ENCODE measurements around the gene ADARB2.
"Not testable (repeated sequence)": the region's sequence is repeated elsewhere in the genome, so short reads cannot be mapped to it uniquely, and the experiment has no call there.

ADARB2 gene

DNA sequence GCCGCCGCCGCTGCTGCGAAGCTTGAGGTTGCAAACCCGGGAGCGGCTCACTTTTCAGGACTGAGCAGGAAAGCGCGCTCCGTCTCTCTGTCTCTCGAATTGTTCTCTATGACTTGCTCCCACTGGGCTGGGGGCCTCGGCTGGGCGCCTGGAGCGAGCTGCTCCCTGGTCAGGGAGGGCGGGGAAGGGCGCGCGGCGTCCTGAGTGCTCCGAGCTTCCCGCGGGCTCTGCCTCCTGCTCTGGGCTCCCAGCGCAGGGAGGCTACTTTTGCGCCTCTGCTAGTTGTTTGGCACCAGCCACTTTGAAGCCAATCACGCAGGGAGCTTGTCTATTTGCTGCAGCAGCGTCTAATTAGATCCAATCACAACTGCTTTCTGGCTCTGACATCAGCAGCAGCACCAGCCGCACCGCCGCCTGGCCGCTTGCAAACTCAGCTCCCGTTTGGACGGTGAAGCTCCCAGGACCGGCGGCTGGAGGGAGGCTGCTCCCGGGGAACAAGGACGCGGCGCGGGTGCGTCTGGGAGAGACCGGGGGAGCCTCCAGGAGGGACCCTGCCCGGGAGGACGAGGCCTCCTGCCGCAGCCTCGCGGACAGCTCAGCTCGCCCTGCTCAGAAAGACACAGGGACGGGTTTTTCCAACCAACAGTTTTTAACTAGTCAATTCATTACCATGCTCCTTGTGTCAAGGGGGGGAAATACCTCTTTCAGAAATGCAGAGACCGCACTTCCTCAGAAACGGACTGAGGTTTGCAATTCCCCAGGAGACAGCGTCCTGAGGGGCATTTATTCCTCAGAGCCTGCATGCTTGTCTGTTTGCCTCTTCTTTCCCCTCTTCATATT, at the start of gene ADARB2:
TSS of gene ADARB2 (minus strand) at position 304 of the 840 bp plus-strand sequence.
- Histone ChIP-seq H3K9me3 (ENCODE audit: control insufficient read depth, insufficient read depth, low read length) (no peaks in the 10 kb centered on the region), H3K9ac (ENCODE audit: low read depth, low read length) (peak within 1 kb of the TSS; percentile 60), H3K36me3 (ENCODE audit: insufficient read depth, low read length) (no peaks in the 10 kb centered on the region), H3K4me1 (ENCODE audit: insufficient read depth, low read length) (peaks cover 5% of the 10 kb centered on the region; the same call in 1 of the 2 replicates)

DNA sequence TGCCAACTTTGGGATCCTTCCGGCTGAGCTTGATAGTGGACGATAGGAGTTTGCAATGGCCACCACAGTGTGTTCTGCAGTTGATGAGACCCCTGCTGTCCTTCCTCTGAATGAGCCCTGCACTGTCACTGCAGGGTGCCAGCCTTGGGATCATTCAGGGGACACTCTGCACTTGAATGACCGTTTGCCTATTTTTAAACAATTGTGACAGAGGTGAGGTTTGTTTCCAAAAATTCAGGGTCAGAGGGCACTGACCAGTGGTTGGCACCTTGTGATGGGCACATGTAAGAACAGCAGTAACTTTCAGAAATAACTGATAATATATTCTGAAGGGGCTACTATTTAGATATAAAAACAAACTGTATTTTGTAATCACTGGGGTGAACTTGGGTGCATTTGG, 48.5 kb upstream of the ADARB2 start:
- H3K9me3 ChIP-seq (ENCODE audit: control insufficient read depth, insufficient read depth, low read length): no peaks in the 10 kb centered on the region
- 0 out of 2 replicates have a peak, but pooled peaks cover 3% of the 10 kb centered on the region for H3K4me1 ChIP-seq (ENCODE audit: insufficient read depth, low read length)
- no peaks in the 10 kb centered on the region for H3K36me3 ChIP-seq (ENCODE audit: insufficient read depth, low read length)
- H3K9ac ChIP-seq (ENCODE audit: low read depth, low read length): no peak overlapping the region

DNA sequence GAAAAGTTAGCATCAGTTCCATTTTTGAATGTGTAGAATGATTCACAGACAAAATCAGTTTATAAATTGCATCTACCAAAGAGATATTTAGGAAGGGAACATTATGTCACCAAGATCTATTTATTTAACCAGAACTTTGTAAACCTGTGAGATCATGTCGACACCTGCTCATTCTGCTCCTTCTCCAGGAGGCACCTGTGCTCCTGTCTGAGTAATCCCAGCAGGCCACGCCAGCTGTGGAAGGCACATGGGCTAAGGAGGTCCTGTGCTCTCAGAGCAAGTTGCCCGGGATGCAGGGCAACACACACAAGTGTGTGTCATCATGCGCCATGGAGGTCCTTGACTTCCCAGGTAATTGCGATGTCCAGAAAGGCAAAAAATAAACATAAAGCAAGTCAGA, 45.5 kb upstream of the ADARB2 start:
- no peaks in the 10 kb centered on the region for H3K9me3 ChIP-seq (ENCODE audit: control insufficient read depth, insufficient read depth, low read length)
- no peaks in the 10 kb centered on the region for H3K36me3 ChIP-seq (ENCODE audit: insufficient read depth, low read length)
- H3K9ac ChIP-seq (ENCODE audit: low read depth, low read length): no peak overlapping the region
- 0 out of 2 replicates have a peak, but pooled peaks cover 3% of the 10 kb centered on the region for H3K4me1 ChIP-seq (ENCODE audit: insufficient read depth, low read length)

DNA sequence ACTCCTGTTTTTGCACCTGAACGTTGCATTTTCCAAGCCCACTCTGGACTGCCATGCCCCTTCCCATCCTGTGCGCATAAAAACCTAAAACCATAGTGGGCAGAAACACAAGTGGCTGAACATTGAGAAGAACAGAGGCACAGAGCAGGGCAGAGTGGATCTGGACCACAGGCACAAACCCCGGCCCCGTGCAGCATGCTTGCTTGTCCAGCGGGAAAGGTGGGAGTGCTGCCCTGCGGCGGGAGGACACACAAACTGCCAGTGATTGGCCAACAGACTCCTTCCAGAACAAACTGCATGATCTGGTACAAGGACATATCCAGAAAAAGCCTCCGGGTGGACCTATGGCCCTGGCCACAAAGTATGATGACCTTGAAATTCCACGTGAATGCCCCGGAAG, 42.5 kb upstream of the ADARB2 start:
- H3K9ac ChIP-seq (ENCODE audit: low read depth, low read length): no peak overlapping the region
- H3K4me1 ChIP-seq (ENCODE audit: insufficient read depth, low read length): peaks cover 6% of the 10 kb centered on the region; the same call in 1 of the 2 replicates
- no peaks in the 10 kb centered on the region for H3K9me3 ChIP-seq (ENCODE audit: control insufficient read depth, insufficient read depth, low read length)
- no peaks in the 10 kb centered on the region for H3K36me3 ChIP-seq (ENCODE audit: insufficient read depth, low read length)

DNA sequence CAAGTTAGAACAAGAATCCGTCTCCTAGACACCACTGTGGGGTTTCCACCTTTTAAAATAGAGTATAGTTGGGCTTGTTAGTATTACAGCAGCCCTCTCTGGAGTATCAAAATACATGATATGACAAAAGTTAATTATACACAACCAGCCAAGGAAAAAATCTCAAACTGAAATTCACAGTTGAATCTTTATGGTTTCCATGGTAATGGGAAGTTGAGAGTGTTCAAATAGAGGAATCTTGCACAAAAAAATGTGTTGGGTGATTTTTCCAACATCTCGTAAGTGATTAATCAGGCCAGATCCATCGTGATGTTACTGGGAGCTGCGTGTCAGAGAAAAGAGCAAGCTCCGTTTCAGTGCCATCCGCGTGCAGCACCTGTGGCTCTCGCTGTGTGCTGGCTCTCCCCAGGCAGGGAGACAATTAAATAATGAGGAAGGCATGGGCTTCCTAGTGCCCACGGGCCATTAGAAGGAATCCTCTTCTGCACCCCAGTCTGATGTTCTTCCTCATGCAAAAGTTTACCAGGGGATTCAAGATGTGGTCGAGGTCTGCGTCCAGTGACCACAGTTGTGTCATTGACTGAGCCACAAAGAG, 41.1 kb upstream of the ADARB2 start:
- Histone ChIP-seq H3K9ac (ENCODE audit: low read depth, low read length) (no peak overlapping the region), H3K4me1 (ENCODE audit: insufficient read depth, low read length) (peaks cover 6% of the 10 kb centered on the region; the same call in 1 of the 2 replicates), H3K36me3 (ENCODE audit: insufficient read depth, low read length) (no peaks in the 10 kb centered on the region), H3K9me3 (ENCODE audit: control insufficient read depth, insufficient read depth, low read length) (no peaks in the 10 kb centered on the region)

DNA sequence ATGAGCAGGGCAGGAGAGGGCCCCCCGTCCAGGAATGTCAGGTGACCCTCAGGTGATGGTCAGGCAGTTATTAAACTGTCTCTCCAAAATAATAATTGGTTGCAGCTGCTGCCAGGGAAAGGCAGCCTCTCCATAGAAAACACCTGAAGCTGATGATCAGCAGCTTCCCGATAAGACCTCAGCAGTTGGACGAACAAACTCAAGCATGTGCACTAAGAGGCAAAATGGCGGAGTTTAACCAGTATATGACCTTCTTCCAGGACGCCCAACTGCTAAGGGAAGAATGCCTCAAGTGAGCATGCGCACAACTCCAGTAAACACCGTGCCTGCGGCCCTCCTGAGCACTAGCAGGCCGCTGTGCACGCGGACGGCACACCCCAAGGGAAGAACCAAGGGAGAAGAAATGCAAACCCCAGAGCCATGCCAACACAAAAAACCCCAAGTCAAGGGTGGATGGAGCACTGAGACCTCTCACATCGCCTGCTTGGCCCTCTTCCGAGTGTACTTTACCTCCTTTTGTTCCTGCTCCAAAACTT, 38.9 kb upstream of the ADARB2 start:
- Histone ChIP-seq H3K9me3 (ENCODE audit: control insufficient read depth, insufficient read depth, low read length) (no peaks in the 10 kb centered on the region), H3K36me3 (ENCODE audit: insufficient read depth, low read length) (no peaks in the 10 kb centered on the region), H3K4me1 (ENCODE audit: insufficient read depth, low read length) (peaks cover 6% of the 10 kb centered on the region; the same call in 1 of the 2 replicates), H3K9ac (ENCODE audit: low read depth, low read length) (no peak overlapping the region)

DNA sequence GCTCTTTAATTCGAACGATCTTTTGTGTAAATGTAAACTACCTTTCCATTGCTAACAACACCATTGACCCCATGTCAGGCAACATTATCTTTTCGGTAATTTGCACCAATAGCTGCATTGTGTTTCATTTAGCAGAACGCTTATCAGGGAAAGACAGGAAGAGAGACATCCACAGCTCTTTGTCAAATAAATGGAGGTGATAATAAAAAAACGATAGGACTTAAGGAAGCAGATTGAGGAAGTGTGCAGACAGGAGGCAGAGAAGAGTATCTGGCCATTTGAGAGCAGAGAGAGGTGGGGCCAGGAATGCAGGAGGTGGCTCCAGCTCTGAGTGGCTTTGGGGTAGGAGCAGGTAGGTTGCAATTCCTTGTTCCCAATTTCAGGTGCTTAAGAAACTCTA, 37.5 kb upstream of the ADARB2 start:
- Histone ChIP-seq H3K9me3 (ENCODE audit: control insufficient read depth, insufficient read depth, low read length) (no peaks in the 10 kb centered on the region), H3K36me3 (ENCODE audit: insufficient read depth, low read length) (no peaks in the 10 kb centered on the region), H3K4me1 (ENCODE audit: insufficient read depth, low read length) (peaks cover 6% of the 10 kb centered on the region; the same call in 1 of the 2 replicates), H3K9ac (ENCODE audit: low read depth, low read length) (no peak overlapping the region)

DNA sequence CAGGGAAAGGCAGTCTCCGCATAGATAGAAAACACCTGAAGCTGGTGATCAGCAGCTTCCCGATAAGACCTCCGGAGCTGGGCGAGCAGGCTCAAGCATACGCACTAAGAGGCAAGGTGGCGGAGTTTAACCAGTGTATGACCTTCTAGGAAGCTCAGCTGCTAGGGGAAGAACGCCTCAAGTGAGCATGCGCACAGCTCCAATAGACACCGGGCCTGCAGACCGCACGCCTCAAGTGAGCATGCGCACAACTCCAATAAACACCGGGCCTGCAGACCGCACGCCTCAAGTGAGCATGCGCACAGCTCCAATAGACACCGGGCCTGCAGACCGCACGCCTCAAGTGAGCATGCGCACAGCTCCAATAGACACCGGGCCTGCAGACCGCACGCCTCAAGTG, 35.9 kb upstream of the ADARB2 start:
- not testable (repeated sequence) for H3K9me3 ChIP-seq (ENCODE audit: control insufficient read depth, insufficient read depth, low read length); H3K36me3 ChIP-seq (ENCODE audit: insufficient read depth, low read length)

DNA sequence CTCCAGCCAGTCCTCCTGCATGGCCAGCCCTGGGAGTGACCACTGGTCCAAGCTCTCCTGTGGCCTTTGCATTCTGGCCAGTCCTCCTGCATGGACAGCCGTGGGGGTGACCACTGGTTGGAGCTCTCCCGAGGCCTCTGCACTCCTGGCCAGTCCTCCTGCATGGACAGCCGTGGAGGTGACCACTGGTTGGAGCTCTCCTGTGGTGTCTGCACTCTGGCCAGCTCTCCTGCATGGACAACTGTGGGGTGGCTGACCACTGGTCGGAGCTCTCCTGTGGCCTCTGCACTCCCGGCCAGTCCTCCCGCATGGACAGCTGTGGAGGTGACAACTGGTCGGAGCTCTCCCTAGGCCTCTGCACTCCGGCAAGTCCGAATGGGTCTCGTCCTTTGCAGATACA, 28.7 kb upstream of the ADARB2 start:
- Histone ChIP-seq H3K9ac (ENCODE audit: low read depth, low read length) (no peak overlapping the region), H3K9me3 (ENCODE audit: control insufficient read depth, insufficient read depth, low read length) (no peaks in the 10 kb centered on the region), H3K36me3 (ENCODE audit: insufficient read depth, low read length) (no peaks in the 10 kb centered on the region), H3K4me1 (ENCODE audit: insufficient read depth, low read length) (no peaks in the 10 kb centered on the region)

More for the DNA sequence above, 35.9 kb upstream of the ADARB2 start:
- not testable (repeated sequence) for H3K4me1 ChIP-seq (ENCODE audit: insufficient read depth, low read length); H3K9ac ChIP-seq (ENCODE audit: low read depth, low read length)

DNA sequence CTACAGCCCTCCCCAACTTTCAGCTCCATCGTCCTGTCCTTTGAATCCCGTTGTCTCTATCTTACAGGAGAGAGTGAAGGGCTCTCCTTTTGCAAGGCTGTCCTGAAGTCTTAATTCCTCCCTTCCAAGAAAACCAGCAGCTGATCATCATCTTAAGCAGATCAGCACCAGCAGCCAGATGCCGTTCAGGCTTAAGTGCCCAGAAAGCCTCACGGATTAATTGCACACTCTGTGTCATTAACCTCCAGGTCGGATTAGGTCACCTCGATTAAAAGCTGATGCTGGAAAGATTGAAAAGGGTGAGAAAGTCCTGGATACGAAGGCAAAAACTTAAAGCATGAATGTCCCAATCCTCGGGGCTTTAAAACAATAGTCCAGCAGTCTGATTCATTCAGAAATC, 24.8 kb upstream of the ADARB2 start:
- H3K36me3 ChIP-seq (ENCODE audit: insufficient read depth, low read length): no peaks in the 10 kb centered on the region
- H3K9me3 ChIP-seq (ENCODE audit: control insufficient read depth, insufficient read depth, low read length): peaks cover 2% of the 10 kb centered on the region; the same call in 1 of the 2 replicates
- H3K9ac ChIP-seq (ENCODE audit: low read depth, low read length): no peak overlapping the region
- H3K4me1 ChIP-seq (ENCODE audit: insufficient read depth, low read length): no peaks in the 10 kb centered on the region

DNA sequence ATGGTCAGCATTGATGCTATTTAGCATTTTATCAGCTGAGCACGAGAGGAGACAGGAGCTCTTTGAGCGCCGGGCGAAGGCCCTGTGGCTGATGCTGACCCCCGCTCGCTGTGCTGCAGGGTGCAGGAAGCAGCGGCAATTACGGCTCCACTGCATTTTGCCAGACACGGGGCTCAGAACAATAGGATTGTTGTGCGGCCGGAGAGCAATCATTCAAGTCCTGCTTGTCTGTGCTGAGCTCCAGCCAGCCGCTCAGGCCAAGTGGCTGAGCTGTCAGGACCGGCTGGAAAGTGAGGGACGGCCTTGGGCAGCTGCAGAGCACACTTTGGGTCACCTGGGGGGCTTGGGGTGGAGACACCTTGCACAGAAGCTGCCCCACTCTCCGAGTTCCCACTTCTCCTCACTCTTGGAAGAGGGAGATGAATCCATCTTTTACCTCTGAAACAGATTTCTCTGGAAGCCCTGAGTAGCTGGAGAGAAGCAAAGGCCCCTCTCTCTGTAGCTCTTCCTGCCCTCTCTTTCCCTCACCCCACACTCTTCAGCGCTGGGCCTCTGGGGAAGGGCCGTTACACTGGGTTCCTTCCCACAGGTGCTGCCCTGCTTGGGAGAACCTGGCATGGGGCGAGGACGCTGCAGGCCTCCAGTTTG, 17.3 kb upstream of the ADARB2 start:
- H3K4me1 ChIP-seq (ENCODE audit: insufficient read depth, low read length): peaks cover 7% of the 10 kb centered on the region; the same call in 1 of the 2 replicates
- H3K9me3 ChIP-seq (ENCODE audit: control insufficient read depth, insufficient read depth, low read length): peaks cover 2% of the 10 kb centered on the region; the same call in 1 of the 2 replicates
- H3K9ac ChIP-seq (ENCODE audit: low read depth, low read length): no peak overlapping the region
- no peaks in the 10 kb centered on the region for H3K36me3 ChIP-seq (ENCODE audit: insufficient read depth, low read length)

DNA sequence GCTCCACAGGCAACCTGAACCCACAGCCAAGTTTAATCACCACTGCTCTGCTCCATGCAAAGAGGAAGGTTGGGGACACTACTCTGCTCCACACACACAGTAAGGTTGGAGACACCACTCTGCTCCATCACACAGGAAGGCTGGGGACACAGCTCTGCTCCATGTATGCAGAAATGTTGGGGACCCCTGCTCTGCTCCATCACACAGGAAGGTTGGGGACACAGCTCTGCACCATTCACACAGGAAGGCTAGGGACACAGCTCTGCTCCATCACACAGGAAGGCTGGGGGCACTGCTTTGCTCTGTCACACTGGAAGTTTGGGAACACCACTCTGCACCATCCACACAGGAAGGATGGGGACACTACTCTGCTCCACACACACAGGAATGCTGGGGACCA, 14.8 kb upstream of the ADARB2 start:
- no peaks in the 10 kb centered on the region for H3K36me3 ChIP-seq (ENCODE audit: insufficient read depth, low read length)
- no peak overlapping the region for H3K9ac ChIP-seq (ENCODE audit: low read depth, low read length)
- peaks cover 4% of the 10 kb centered on the region; the same call in 1 of the 2 replicates for H3K9me3 ChIP-seq (ENCODE audit: control insufficient read depth, insufficient read depth, low read length)
- peaks cover 7% of the 10 kb centered on the region; the same call in 1 of the 2 replicates for H3K4me1 ChIP-seq (ENCODE audit: insufficient read depth, low read length)

DNA sequence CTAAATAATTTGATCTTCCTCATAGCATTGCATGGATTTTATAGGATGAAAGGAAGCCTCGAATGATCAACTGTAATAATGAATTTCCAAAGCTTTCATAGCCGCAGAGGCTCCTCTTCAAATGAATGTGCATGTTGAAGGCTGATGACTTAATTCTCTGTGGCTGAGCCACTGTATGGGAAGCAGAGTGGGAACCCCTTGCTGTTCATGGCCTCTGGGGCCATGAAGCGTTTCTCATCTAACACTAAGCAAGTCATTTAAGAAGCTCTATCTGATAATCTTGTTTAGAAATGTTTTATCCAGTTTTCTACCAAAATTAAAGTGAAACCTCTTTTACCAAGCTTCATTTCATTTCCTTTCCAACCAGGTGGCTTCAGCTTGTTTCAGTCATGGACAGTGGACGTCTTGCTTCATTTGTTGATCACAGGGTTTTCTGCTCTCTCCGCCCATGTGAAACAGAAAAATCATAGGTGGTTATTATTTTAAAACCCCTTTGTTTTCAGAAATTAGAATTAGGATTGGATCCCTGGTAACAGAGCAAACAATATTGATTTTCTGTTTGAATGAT, 10.3 kb upstream of the ADARB2 start:
- Histone ChIP-seq H3K36me3 (ENCODE audit: insufficient read depth, low read length) (no peaks in the 10 kb centered on the region), H3K9ac (ENCODE audit: low read depth, low read length) (no peak overlapping the region), H3K9me3 (ENCODE audit: control insufficient read depth, insufficient read depth, low read length) (peaks cover 4% of the 10 kb centered on the region; the same call in 1 of the 2 replicates), H3K4me1 (ENCODE audit: insufficient read depth, low read length) (no peaks in the 10 kb centered on the region)

DNA sequence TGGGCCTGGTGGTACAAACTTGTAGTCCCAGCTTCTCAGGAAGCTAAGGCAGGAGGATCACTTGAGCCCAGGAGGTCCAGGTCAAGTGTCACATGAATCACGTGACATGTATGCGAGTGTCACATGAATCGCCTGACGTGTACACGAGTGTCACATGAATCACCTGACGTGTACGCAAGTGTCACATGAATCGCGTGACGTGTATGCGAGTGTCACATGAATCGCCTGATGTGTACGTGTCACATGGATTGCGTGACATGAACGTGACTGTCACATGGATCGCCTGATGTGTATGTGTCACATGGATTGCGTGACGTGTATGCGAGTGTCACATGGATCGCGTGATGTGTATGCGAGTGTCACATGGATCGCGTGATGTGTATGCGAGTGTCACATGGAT, 9.5 kb upstream of the ADARB2 start:
- H3K36me3 ChIP-seq (ENCODE audit: insufficient read depth, low read length): no peaks in the 10 kb centered on the region
- no peaks in the 10 kb centered on the region for H3K4me1 ChIP-seq (ENCODE audit: insufficient read depth, low read length)
- peaks cover 4% of the 10 kb centered on the region; the same call in 1 of the 2 replicates for H3K9me3 ChIP-seq (ENCODE audit: control insufficient read depth, insufficient read depth, low read length)

More for the DNA sequence above, 9.5 kb upstream of the ADARB2 start:
- no peak overlapping the region for H3K9ac ChIP-seq (ENCODE audit: low read depth, low read length)

Data from ES-I3 (cell line).